NCI-H446 (cell line): ENCODE measurements around the gene RNF5.
"Not testable (repeated sequence)": the region's sequence is repeated elsewhere in the genome, so short reads cannot be mapped to it uniquely, and the experiment has no call there.

Experiments
- DNase-seq, 2 experiments: peaks; one replicate each; lab custom pipeline; 2025; lab: John Stamatoyannopoulos, UW

RNF5 gene

DNA sequence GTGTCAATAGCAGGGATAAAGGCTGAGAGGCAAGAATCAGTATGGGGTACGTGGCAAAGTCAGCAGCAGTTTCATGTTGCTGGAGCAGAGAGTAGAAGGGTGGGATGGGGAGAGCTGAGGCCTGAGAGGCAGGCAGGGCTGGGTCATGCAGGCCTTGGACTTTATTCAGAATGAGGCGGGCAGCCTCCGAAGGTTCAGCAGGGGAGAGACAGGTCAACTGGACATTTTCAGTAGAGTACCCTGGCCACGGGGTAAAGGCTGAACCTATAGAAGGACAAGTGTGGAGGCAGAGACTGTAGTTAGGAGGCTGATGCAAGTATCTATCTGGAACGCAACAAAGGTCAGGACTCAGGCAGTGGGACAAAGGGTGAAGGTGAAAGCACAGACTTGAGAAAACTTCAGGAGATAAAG, 32.0 kb downstream of the RNF5 start:
- no peak for DNase-seq

- DNase-seq: not testable (repeated sequence)
Measured at GRCh38 chr6:32211432-32211831, 33.2 kb downstream of the RNF5 start.

DNA sequence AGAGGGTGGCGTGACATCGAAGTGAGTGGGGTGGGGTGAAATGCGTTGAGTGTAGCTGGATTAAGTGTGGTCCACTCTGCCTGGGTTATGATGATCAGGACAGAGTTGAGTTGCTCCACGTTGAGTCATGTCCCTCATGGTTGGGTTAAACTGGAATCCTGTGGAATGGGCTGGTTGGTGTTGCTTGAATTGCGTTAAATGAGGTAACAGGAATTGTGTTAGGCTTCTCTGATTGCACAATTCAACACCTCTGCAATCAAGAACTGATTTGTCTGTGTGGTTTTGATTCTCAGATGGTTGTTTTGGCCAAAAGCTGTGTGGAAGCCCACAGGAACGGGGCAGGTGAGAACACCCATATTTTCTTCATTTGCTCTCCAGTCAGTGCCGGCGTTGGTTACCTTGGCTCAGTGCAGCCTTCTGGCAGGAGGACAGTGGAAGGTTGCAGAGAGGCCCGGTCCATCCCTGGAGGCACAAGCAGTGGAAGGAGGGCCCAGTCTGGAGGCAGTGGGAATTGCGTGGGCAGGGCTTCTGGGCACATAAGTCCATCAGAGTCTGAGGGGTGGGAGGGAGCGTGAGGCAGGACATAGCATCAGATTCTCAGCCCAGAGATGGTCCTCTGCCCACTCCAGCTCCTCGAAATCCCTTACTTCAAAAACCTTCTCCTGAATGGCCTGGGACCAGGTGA, 34.0 kb downstream of the RNF5 start:
- no peak for DNase-seq

- DNase-seq: no peak
Measured at GRCh38 chr6:32213649-32214048, 35.4 kb downstream of the RNF5 start.

DNA sequence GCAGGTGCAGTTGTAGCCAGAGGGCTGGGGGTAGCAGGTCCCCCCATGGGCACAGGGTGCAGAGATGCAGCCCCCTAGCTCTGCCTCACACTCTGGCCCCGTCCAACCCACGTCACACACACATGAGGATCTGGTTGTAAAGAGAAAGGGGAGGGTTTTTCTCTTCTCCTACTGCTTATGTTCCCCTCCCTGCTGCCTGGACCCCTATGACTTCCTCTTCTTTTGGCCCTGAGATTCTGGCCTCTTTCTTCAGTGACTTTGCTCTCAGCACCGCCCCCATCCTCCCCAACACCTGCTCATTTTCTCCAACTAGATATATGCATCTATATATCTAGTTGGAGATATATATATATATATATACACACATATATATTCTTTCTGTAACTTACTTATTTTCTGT, 35.9 kb downstream of the RNF5 start:
- DNase-seq: no peak

DNA sequence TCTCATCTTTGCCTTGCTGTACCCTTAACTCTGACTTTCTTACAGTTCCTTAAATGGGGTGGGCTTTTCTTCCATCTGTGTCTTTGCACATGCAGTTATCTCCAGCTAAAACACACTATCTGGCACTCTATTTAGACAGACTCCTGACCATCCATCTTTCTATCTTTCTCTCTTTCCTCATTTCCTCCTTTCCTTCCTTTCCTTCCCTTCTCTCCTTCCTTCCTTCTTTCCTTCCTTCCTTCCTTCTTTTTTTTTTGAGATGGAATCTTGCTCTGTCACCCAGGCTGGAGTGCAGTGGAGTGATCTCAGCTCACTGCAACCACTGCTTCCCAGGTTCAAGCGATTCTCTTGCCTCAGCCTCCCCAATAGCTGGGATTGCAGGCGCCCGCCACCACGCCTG, 37.4 kb downstream of the RNF5 start:
- DNase-seq: no peak

DNA sequence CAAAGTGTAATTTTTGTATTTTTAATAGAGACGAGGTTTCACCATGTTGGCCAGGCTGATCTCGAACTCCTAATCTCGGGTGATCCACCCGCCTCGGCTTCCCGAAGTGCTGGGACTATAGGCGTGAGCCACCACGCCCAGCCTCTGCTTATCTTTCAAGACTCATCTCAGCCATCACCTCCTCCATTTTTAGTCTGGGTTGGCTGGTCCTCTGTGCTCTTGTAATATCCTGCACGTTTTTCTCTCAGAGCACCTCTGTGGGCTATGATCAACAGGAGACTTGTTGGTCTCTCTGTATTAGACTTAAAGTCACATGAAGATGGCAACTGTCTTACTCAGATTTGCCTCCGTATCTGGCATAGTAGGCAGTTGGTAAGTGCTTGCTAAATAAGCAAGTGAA, 38.1 kb downstream of the RNF5 start:
- DNase-seq: no peak

GRCh38 chr6:32216998-32217397, 38.8 kb downstream of the RNF5 start:
- DNase-seq: no peak

DNA sequence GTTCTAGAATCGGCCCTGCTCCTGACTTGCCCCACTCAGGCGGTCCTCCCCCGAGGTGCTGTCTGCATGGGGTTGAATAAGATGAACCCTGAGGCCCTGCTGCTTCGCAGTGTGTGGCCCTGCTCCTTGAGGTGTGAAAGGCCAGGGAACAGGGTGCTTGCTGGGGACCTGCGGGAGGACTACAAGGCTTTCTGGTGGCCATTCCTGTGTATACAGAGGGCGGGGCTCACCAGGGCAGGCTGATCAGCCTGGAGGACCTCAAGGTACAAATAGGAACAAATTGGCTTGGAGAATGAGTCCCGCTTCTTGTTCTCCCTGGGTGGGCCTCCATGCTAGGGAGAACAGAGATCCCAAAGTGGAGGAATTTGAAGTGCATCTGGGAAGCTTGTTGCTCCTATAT, 40.0 kb downstream of the RNF5 start:
- no peak for DNase-seq

GRCh38 chr6:32220021-32220420, 41.8 kb downstream of the RNF5 start:
- DNase-seq: no peak

DNA sequence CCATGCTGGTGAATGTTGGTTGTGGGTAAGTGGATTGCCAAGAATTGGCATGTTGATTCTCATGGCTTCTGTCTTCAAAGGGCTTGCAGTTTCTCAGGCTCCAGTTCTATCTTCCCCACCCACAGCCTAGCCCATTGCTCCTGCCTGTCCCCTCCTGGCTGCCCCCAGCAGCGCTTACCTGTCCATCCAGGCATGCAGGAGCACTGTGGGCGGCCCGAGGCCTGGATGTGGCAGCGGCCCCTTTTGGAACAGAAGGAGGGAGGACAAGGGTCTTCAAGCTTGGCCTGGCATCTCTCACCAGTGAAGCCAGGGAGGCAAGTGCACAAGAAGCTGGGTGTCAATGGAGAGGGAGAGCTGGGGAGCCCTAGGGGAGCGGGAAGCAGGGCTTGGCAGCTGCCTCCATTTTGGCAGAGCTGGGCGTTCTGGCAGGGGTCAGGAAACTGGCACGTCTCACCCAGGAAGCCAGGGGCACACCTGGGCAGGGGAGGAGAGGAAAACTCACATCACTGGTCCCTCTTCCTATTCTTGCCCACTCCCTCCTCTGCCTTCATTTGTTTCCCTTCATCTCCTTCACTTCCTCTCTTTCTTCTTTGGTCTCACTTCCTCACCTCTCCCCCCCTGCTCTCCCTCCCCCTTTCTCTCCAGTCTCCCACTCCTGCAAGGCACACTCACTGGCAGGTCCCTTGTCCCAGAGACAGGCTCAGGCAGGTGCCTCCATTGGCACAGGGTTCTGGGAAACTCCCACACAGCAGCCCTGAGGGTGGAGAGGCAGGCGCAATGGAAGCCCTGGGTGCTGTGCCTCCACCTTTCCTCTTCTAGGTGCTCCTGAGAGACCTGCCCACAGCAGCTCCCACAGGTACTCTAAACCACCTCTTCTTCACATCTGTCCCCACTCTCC, 44.4 kb downstream of the RNF5 start:
- no peak for DNase-seq

GRCh38 chr6:32223258-32224235, 45.3 kb downstream of the RNF5 start, which contains the start of gene NOTCH4:
Gene NOTCH4, minus strand, starts transcription at chr6:32224067. Its CDS starts 139 bp downstream, at chr6:32223928.
- no peak for DNase-seq

GRCh38 chr6:32224696-32225095, 46.5 kb downstream of the RNF5 start:
- DNase-seq: no peak

- no peak for DNase-seq
Measured at GRCh38 chr6:32226434-32226833, 48.2 kb downstream of the RNF5 start.
